OCI-LY1 (cell line): ENCODE measurements around the gene MEGF8.
A peak's percentile ranks its signal among the peaks of the same experiment; 100 is the strongest.

Source experiments
- H2AFZ ChIP-seq: fragments of 200-600 bp; sonication (generic), shearing (Covaris generic); 2 replicates; pipeline ENCODE4 v1.6.0; 2014; ENCODE audit warnings: antibody characterized with exemption, mild to moderate bottlenecking, low read length
- H3F3A ChIP-seq: fragments of 200-600 bp; sonication (generic), shearing (Covaris generic); 2 replicates; pipeline ENCODE4 v1.6.0; 2014; ENCODE audit warnings: mild to moderate bottlenecking, antibody characterized with exemption, low read length, moderate library complexity; ENCODE audit not compliant: insufficient read depth
- H3K27ac ChIP-seq: fragments of 200-600 bp; sonication (generic); 2 replicates; pipeline ENCODE4 v1.5.1; 2014; ENCODE audit warnings: low read length, mixed run types, mild to moderate bottlenecking, low read depth; ENCODE audit not compliant: poor library complexity, severe bottlenecking
- H3K27me3 ChIP-seq: fragments of 200-600 bp; sonication (generic); 2 replicates; pipeline ENCODE4 v1.6.0; 2014; ENCODE audit warnings: antibody characterized with exemption, mild to moderate bottlenecking, low read length, moderate library complexity; ENCODE audit not compliant: insufficient read depth
- H3K36me3 ChIP-seq: fragments of 200-600 bp; sonication (generic); 2 replicates; pipeline ENCODE4 v1.6.1; 2014; ENCODE audit warnings: mild to moderate bottlenecking, antibody characterized with exemption, low read length, moderate library complexity, mixed read lengths; ENCODE audit not compliant: insufficient read depth
- H3K4me1 ChIP-seq: fragments of 200-600 bp; sonication (generic); 2 replicates; pipeline ENCODE4 v1.5.1; 2014; ENCODE audit warnings: mild to moderate bottlenecking, low read length, moderate library complexity; ENCODE audit not compliant: insufficient read depth, severe bottlenecking
- H3K4me2 ChIP-seq: fragments of 200-600 bp; sonication (generic), shearing (Covaris generic); 2 replicates; pipeline ENCODE4 v1.6.1; 2014; ENCODE audit warnings: low read length
- H3K4me3 ChIP-seq: fragments of 200-600 bp; sonication (generic); 2 replicates; pipeline ENCODE4 v1.5.1; 2014; ENCODE audit warnings: low read length, low read depth, mild to moderate bottlenecking, mixed read lengths; ENCODE audit not compliant: poor library complexity, severe bottlenecking
- H3K79me2 ChIP-seq: fragments of 200-600 bp; shearing (Covaris generic); 2 replicates; pipeline ENCODE4 v1.6.1; 2016; ENCODE audit warnings: mixed run types, low read length, mixed read lengths; ENCODE audit not compliant: insufficient read depth
- H3K9ac ChIP-seq: fragments of 200-600 bp; sonication (generic), shearing (Covaris generic); 2 replicates; pipeline ENCODE4 v1.6.1; 2014; ENCODE audit warnings: mild to moderate bottlenecking, low read length, mixed read lengths
- H3K9me2 ChIP-seq: fragments of 200-600 bp; sonication (generic), shearing (Covaris generic); 2 replicates; pipeline ENCODE4 v1.6.1; 2014; ENCODE audit warnings: low read depth, mild to moderate bottlenecking, low read length, mixed read lengths
- H3K9me3 ChIP-seq: fragments of 200-600 bp; shearing (Covaris generic); 2 replicates; pipeline ENCODE4 v1.6.1; 2014; ENCODE audit warnings: low read length, mixed read lengths
- H4K20me1 ChIP-seq: fragments of 200-600 bp; sonication (generic), shearing (Covaris generic); 2 replicates; pipeline ENCODE4 v1.6.0; 2016; ENCODE audit warnings: mild to moderate bottlenecking, low read length; ENCODE audit not compliant: insufficient read depth
- CTCF ChIP-seq: fragments of 200-600 bp; sonication (generic), shearing (Covaris generic); IDR thresholded peaks from 2 replicates; pipeline ENCODE4 v1.5.1; 2017; ENCODE audit warnings: mild to moderate bottlenecking, antibody characterized with exemption, low read length, moderate library complexity, mixed read lengths
- EZH2 ChIP-seq: fragments of 200-600 bp; sonication (generic), shearing (Covaris generic); IDR thresholded peaks from 2 replicates; pipeline ENCODE4 v1.8.0; 2017; ENCODE audit warnings: borderline replicate concordance, mixed run types, mild to moderate bottlenecking, antibody characterized with exemption, low read length, moderate library complexity, mixed read lengths

The MEGF8 gene

GRCh38 chr19:42424345-42424707 lies 98.9 kb downstream of the MEGF8 start:
- Histone ChIP-seq H3K9me2 (no peaks in the 10 kb centered on the region), H3K36me3 (no peaks in the 10 kb centered on the region; the same call in 1 of the 2 replicates), H3K4me3 (no peak overlapping the region), H3K4me2 (no peak overlapping the region), H3K79me2 (no peaks in the 10 kb centered on the region), H3K27me3 (no peaks in the 10 kb centered on the region), H3F3A (no peaks in the 10 kb centered on the region), H4K20me1 (no peaks in the 10 kb centered on the region), H2AFZ (no peak overlapping the region), H3K4me1 (peaks cover 33% of the 10 kb centered on the region), H3K27ac (no peak overlapping the region), H3K9me3 (no peaks in the 10 kb centered on the region), H3K9ac (no peak overlapping the region)
- TF ChIP-seq CTCF (no peak), EZH2 (no peak)

DNA sequence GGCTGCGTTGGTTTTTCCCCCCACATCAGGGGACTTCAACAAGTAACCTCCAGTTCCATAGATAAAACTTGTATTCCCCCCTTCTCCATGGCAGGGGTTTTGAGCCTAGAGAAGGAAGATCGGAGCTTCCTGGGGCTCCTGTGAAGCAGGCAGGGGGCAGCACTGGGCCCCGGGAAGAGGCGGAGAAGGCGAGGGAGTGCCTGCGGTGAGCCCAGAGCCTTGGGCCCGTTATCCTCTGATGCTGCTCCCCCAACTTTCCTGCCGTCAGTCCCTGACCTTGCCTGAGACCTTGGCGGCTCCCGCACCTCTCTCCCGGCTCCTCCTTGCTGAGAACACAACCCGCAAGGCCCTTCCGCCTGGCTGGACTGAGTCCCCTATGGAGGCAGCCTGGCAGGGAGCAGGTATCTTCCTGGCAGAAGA lies 99.3 kb downstream of the MEGF8 start:
- H2AFZ ChIP-seq = no peak overlapping the region
- peaks cover 33% of the 10 kb centered on the region for H3K4me1 ChIP-seq
- TF ChIP-seq CTCF (peak; percentile 48), EZH2 (no peak)

GRCh38 chr19:42426643-42427042 lies 101.2 kb downstream of the MEGF8 start:
- Histone ChIP-seq H3K4me1 (peaks cover 17% of the 10 kb centered on the region), H3K9me2 (no peaks in the 10 kb centered on the region), H3K4me2 (no peak overlapping the region), H3K9me3 (no peaks in the 10 kb centered on the region), H3F3A (no peaks in the 10 kb centered on the region), H4K20me1 (no peaks in the 10 kb centered on the region), H2AFZ (no peak overlapping the region), H3K27me3 (no peaks in the 10 kb centered on the region), H3K4me3 (no peak overlapping the region), H3K36me3 (no peaks in the 10 kb centered on the region), H3K27ac (no peak overlapping the region), H3K79me2 (no peaks in the 10 kb centered on the region), H3K9ac (no peak overlapping the region)
- TF ChIP-seq EZH2 (no peak), CTCF (no peak)

More for the DNA sequence above, 99.3 kb downstream of the MEGF8 start:
- no peaks in the 10 kb centered on the region for H3K9me2 ChIP-seq
- H3K27ac ChIP-seq = no peak overlapping the region
- no peaks in the 10 kb centered on the region for H3K27me3 ChIP-seq
- H3K4me2 ChIP-seq = no peak overlapping the region
- no peaks in the 10 kb centered on the region for H3F3A ChIP-seq
- no peaks in the 10 kb centered on the region for H3K9me3 ChIP-seq
- no peaks in the 10 kb centered on the region for H4K20me1 ChIP-seq
- H3K4me3 ChIP-seq = no peak overlapping the region
- no peaks in the 10 kb centered on the region for H3K79me2 ChIP-seq
- no peak overlapping the region for H3K9ac ChIP-seq
- no peaks in the 10 kb centered on the region; the same call in 1 of the 2 replicates for H3K36me3 ChIP-seq
